Panc1 (cell line): ENCODE results near the gene PFKL. TPM values are rescaled to one million over a fixed set of nuclear protein-coding genes. Genes with fewer than 3 reads are reported as not detected.

Experiments
- ATAC-seq: fragments of 200-7000 bp; cut with Tn5 transposase; 2 replicates; pipeline ENCODE4 v1.9.1; 2020; ENCODE audit warnings: mild to moderate bottlenecking, moderate library complexity
- BruUV-seq: library from RNA; stranded (reverse); fragments of 400-500 nt; replicated peaks from 2 replicates; lab custom pipeline; 2021; lab: Mats Ljungman, UMichigan
- CTCF ChIA-PET: fragments of 300-600 bp; sonication (Branson Sonifier 250); formaldehyde crosslinking; loops from one replicate; lab custom pipeline; 2022; ENCODE audit warnings: antibody characterized with exemption; lab: Charles Lee
- POLR2A ChIA-PET: fragments of 300-600 bp; sonication (Branson Sonifier 250); formaldehyde crosslinking; loops from one replicate; lab custom pipeline; 2022; ENCODE audit warnings: antibody characterized with exemption; lab: Charles Lee
- DNase-seq: peaks from one replicate; pipeline ENCODE4 v3.0.0-alpha.2; 2010; ENCODE audit warnings: low read depth, low spot score
- H3K27ac ChIP-seq: 2 replicates; pipeline ENCODE4 v1.5.1; 2011; ENCODE audit warnings: mild to moderate bottlenecking, low read length, inconsistent platforms
- H3K27me3 ChIP-seq: fragments of 200-500 bp; sonication (Bioruptor generic); 2 replicates; pipeline ENCODE4 v1.6.0; 2014; ENCODE audit warnings: low read length, inconsistent platforms; ENCODE audit not compliant: control insufficient read depth, insufficient read depth
- H3K36me3 ChIP-seq: fragments of 200-500 bp; sonication (Bioruptor generic); 2 replicates; pipeline ENCODE4 v1.5.1; 2014; ENCODE audit warnings: inconsistent platforms, mild to moderate bottlenecking, low read length, moderate library complexity; ENCODE audit not compliant: control insufficient read depth, insufficient read depth
- H3K4me1 ChIP-seq: 2 replicates; pipeline ENCODE4 v1.5.1; 2011; ENCODE audit warnings: inconsistent platforms, mild to moderate bottlenecking, low read length, moderate library complexity; ENCODE audit not compliant: control insufficient read depth, insufficient read depth
- H3K4me3 ChIP-seq, 2 experiments: 2 replicates each; pipeline ENCODE4 v1.5.1; 2011 to 2012; ENCODE audit warnings: low read depth in 2 of 2, low read length in 2 of 2, mild to moderate bottlenecking in 2 of 2, inconsistent platforms in 1 of 2, moderate library complexity in 1 of 2
- H3K9me3 ChIP-seq: fragments of 200-500 bp; sonication (Bioruptor generic); 2 replicates; pipeline ENCODE4 v1.5.1; 2014; ENCODE audit warnings: low read depth, mild to moderate bottlenecking, inconsistent platforms, low read length, moderate library complexity; ENCODE audit not compliant: control insufficient read depth, insufficient read depth
- POLR2AphosphoS5 ChIP-seq: IDR thresholded peaks from 2 replicates; pipeline ENCODE4 v1.6.1; 2012; ENCODE audit warnings: mild to moderate bottlenecking, low read depth, low read length, moderate library complexity
- SIN3A ChIP-seq: IDR thresholded peaks from 2 replicates; pipeline ENCODE4 v1.6.1; 2012; ENCODE audit warnings: low read depth, mild to moderate bottlenecking, low read length, moderate library complexity, borderline replicate concordance; ENCODE audit not compliant: insufficient read depth
- TCF7L2 ChIP-seq: IDR thresholded peaks from 2 replicates; pipeline ENCODE4 v1.6.1; 2011; ENCODE audit warnings: mild to moderate bottlenecking, low read depth, low read length, inconsistent platforms
- in situ Hi-C: cut with HindIII; loops from 2 replicates; pipeline ENCODE4 v1.10.0; 2016; ENCODE audit warnings: low sequenced_read_pairs, low pct_unique_long_range_greater_than_20kb
- intact Hi-C: fragments of 100-400 bp; cut with micrococcal nuclease; formaldehyde crosslinking; loops from one replicate; pipeline ENCODE4 v1.10.0; 2022; ENCODE audit not compliant: unreplicated experiment
- total RNA-seq: library from RNA; stranded (reverse); gene quantifications from one replicate; pipeline ENCODE4 v1.2.1, GENCODE V29; 2021; ENCODE audit not compliant: unreplicated experiment
- TF ChIP-seq, protein P1 (sequence below): fragments of 450-650 bp; IDR thresholded peaks from 2 replicates; pipeline ENCODE4 v1.5.1; 2017; ENCODE audit warnings: mild to moderate bottlenecking
- TF ChIP-seq, protein P2 (sequence below), 2 experiments: IDR thresholded peaks; 2 replicates each; pipeline ENCODE4 v1.6.1; 2011 to 2012; ENCODE audit warnings: low read depth in 2 of 2, control low read depth in 1 of 2, low read length in 1 of 2, mild to moderate bottlenecking in 1 of 2, moderate library complexity in 1 of 2; ENCODE audit not compliant: insufficient read depth in 1 of 2

The PFKL gene
- total RNA-seq, 1 experiment from 2014 or later, result 70.1 TPM

DNA sequence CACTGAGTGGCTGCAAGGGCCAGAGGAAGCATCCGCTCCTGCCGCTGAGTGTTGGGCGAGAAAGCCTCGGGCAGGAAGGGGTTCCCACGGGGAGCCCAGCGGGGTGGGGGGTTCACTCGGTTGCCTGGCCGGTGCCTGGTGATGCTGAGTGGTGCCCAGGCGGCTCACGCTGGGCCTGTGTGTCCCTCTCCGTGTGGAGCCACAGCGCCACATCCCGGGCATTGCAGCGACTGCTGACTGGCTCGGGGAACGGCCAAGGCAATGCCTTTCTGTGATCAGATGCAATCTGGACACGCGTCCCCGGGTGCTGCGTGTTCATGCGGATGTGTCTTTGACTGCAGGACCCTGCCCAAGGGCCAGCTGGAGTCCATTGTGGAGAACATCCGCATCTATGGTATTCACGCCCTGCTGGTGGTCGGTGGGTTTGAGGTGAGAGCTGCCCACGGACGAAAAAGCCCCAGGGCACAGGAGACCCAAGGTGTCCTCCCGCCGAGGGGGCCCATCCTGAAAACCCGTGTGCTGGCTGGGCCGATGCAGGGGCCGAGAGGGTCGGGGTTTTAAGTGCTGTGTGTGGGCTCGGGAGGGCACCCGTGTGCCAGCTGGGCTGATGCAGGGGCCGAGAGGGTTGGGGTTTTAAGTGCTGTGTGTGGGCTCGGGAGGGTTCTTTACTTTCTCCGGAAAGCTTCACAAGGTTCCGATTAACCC lies 22.9 kb downstream of the PFKL start:
- no peak for TF ChIP-seq TCF7L2
- TF ChIP-seq, protein P1, sequence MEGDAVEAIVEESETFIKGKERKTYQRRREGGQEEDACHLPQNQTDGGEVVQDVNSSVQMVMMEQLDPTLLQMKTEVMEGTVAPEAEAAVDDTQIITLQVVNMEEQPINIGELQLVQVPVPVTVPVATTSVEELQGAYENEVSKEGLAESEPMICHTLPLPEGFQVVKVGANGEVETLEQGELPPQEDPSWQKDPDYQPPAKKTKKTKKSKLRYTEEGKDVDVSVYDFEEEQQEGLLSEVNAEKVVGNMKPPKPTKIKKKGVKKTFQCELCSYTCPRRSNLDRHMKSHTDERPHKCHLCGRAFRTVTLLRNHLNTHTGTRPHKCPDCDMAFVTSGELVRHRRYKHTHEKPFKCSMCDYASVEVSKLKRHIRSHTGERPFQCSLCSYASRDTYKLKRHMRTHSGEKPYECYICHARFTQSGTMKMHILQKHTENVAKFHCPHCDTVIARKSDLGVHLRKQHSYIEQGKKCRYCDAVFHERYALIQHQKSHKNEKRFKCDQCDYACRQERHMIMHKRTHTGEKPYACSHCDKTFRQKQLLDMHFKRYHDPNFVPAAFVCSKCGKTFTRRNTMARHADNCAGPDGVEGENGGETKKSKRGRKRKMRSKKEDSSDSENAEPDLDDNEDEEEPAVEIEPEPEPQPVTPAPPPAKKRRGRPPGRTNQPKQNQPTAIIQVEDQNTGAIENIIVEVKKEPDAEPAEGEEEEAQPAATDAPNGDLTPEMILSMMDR, result no peak
- TF ChIP-seq SIN3A, result no peak
- Histone ChIP-seq H3K9me3 (no peaks in the 10 kb centered on the region), H3K27ac (no peak overlapping the region), H3K4me1 (no peaks in the 10 kb centered on the region), H3K36me3 (no peaks in the 10 kb centered on the region), H3K4me3 (no peak overlapping the region), H3K27me3 (no peaks in the 10 kb centered on the region)
- no peak for DNase-seq
- intact Hi-C loops, result no loop called here
- POLR2A ChIA-PET, result no interaction called here
- BruUV-seq, result no TSS peak
- in situ Hi-C loops, result no loop called here
- no peak for ATAC-seq
- CTCF ChIA-PET, result interaction anchor here (0.6 kb wide), 1 partner anchor 495 kb away, joined by 4 read pairs; no protein-coding TSS in a partner anchor

DNA sequence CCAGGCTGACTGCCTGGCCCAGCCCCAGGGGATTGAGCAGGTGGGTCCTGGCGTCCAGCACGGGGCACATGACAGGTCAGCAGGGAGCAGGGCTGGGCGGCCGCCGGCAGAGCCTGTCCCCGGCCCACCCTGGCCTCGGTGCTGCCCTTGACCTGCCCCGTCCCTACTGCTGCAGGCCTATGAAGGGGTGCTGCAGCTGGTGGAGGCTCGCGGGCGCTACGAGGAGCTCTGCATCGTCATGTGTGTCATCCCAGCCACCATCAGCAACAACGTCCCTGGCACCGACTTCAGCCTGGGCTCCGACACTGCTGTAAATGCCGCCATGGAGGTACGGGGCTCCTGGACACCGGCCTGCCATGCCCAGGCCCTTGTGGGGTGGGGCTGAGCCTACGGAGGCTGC lies 23.7 kb downstream of the PFKL start:
- no peaks in the 10 kb centered on the region for H3K4me1 ChIP-seq
- H3K4me3 ChIP-seq, result no peak overlapping the region
- ChIA-PET POLR2A (no interaction called here), CTCF (no interaction called here)
- no peaks in the 10 kb centered on the region for H3K36me3 ChIP-seq
- no peak overlapping the region for H3K27ac ChIP-seq
- BruUV-seq, result no TSS peak
- H3K27me3 ChIP-seq, result no peaks in the 10 kb centered on the region
- no peaks in the 10 kb centered on the region for H3K9me3 ChIP-seq
- intact Hi-C loops (no loop called here), in situ Hi-C loops (no loop called here)
- TF ChIP-seq POLR2AphosphoS5 (no peak), TCF7L2 (no peak), SIN3A (no peak)
- TF ChIP-seq, protein P2, sequence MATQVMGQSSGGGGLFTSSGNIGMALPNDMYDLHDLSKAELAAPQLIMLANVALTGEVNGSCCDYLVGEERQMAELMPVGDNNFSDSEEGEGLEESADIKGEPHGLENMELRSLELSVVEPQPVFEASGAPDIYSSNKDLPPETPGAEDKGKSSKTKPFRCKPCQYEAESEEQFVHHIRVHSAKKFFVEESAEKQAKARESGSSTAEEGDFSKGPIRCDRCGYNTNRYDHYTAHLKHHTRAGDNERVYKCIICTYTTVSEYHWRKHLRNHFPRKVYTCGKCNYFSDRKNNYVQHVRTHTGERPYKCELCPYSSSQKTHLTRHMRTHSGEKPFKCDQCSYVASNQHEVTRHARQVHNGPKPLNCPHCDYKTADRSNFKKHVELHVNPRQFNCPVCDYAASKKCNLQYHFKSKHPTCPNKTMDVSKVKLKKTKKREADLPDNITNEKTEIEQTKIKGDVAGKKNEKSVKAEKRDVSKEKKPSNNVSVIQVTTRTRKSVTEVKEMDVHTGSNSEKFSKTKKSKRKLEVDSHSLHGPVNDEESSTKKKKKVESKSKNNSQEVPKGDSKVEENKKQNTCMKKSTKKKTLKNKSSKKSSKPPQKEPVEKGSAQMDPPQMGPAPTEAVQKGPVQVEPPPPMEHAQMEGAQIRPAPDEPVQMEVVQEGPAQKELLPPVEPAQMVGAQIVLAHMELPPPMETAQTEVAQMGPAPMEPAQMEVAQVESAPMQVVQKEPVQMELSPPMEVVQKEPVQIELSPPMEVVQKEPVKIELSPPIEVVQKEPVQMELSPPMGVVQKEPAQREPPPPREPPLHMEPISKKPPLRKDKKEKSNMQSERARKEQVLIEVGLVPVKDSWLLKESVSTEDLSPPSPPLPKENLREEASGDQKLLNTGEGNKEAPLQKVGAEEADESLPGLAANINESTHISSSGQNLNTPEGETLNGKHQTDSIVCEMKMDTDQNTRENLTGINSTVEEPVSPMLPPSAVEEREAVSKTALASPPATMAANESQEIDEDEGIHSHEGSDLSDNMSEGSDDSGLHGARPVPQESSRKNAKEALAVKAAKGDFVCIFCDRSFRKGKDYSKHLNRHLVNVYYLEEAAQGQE (IDR thresholded peaks at IDR 0.05; ENCODE audit: insufficient read depth in 1 of 2, low read depth in 2 of 2, low read length in 1 of 2), result no peak
- TF ChIP-seq, protein P1, result no peak
- no peak for DNase-seq
- no peak for ATAC-seq
